HepG2 (cell line): ENCODE data around the gene TXNDC12. TPM values are rescaled to one million over a fixed set of nuclear protein-coding genes. Genes with fewer than 3 reads are reported as not detected.
A peak's percentile ranks its signal among the peaks of the same experiment; 100 is the strongest.

ENCODE experiments used
- ETS1 ChIP-seq: sonication (generic); formaldehyde crosslinking; IDR thresholded peaks from 2 replicates; pipeline ENCODE4 v1.4.0; 2020; ENCODE audit warnings: missing genetic modification reagents
- MLXIP ChIP-seq: sonication (generic); formaldehyde crosslinking; IDR thresholded peaks from 2 replicates; pipeline ENCODE4 v1.9.0; 2021; ENCODE audit warnings: missing genetic modification reagents, borderline replicate concordance
- REXO4 ChIP-seq: sonication (generic); formaldehyde crosslinking; IDR thresholded peaks from 2 replicates; pipeline ENCODE4 v1.8.0; 2022; ENCODE audit warnings: missing genetic modification reagents, mild to moderate bottlenecking, borderline replicate concordance
- SRSF9 ChIP-seq: fragments of 200-400 bp; formaldehyde crosslinking; IDR thresholded peaks from 2 replicates; pipeline ENCODE4 v1.6.1; 2018; ENCODE audit warnings: borderline replicate concordance, mild to moderate bottlenecking, low read depth, low read length; ENCODE audit not compliant: insufficient read depth, poor library complexity, severe bottlenecking
- STAT5B ChIP-seq: sonication (generic); formaldehyde crosslinking; IDR thresholded peaks from 2 replicates; pipeline ENCODE4 v1.4.0; 2020; ENCODE audit warnings: missing genetic modification reagents
- SUZ12 ChIP-seq: fragments of 150-350 bp; IDR thresholded peaks from 2 replicates; pipeline ENCODE4 v1.6.1; 2014; ENCODE audit warnings: low read depth, low read length
- TFDP2 ChIP-seq: sonication (generic); formaldehyde crosslinking; IDR thresholded peaks from 2 replicates; pipeline ENCODE4 v1.4.0; 2020; ENCODE audit warnings: missing genetic modification reagents
- THRA ChIP-seq: sonication (generic); formaldehyde crosslinking; IDR thresholded peaks from 2 replicates; pipeline ENCODE4 v1.4.0; 2020; ENCODE audit warnings: missing genetic modification reagents, borderline replicate concordance
- TP53 ChIP-seq: sonication (generic); formaldehyde crosslinking; conservative IDR thresholded peaks from 2 replicates; pipeline ENCODE4 v1.4.0; 2020; ENCODE audit warnings: missing genetic modification reagents
- UBTF ChIP-seq: sonication (generic); formaldehyde crosslinking; IDR thresholded peaks from 2 replicates; pipeline ENCODE4 v1.4.0; 2020; ENCODE audit warnings: mild to moderate bottlenecking, missing genetic modification reagents
- ZBTB10 ChIP-seq: sonication (generic); formaldehyde crosslinking; IDR thresholded peaks from 2 replicates; pipeline ENCODE4 v1.4.0; 2020; ENCODE audit warnings: missing genetic modification reagents, borderline replicate concordance
- ZMYM4 ChIP-seq: sonication (generic); formaldehyde crosslinking; IDR thresholded peaks from 2 replicates; pipeline ENCODE4 v1.8.1; 2023; ENCODE audit warnings: mild to moderate bottlenecking, missing genetic modification reagents
- ZNF749 ChIP-seq: sonication (generic); formaldehyde crosslinking; IDR thresholded peaks from 2 replicates; pipeline ENCODE4 v1.8.0; 2022; ENCODE audit warnings: mild to moderate bottlenecking, missing genetic modification reagents, moderate library complexity, borderline replicate concordance
- ZNF784 ChIP-seq: sonication (generic); formaldehyde crosslinking; IDR thresholded peaks from 2 replicates; pipeline ENCODE4 v1.5.1; 2020; ENCODE audit warnings: missing genetic modification reagents, mild to moderate bottlenecking, borderline replicate concordance
- polyA plus RNA-seq, 8 experiments: library from polyadenylated mRNA; depleted of rRNA in 3 of 8; stranded (reverse) in 7 of 8; unstranded in 1 of 8; fragments of >200 nt; fragmentation: Illumina TruSeq in 4 of 8; extraction: Trizol in 4 of 8; gene quantifications; 2 replicates each; pipeline versions ENCODE4 v1.2.1 to v1.2.3, GENCODE V29; 2011 to 2016; ENCODE audit warnings: low read depth in 4 of 8, missing spikeins in 1 of 8, mixed read lengths in 1 of 8; ENCODE audit not compliant: insufficient read depth in 1 of 8
- total RNA-seq, 5 experiments: library from RNA; depleted of rRNA; stranded (reverse); fragments of >200 nt; fragmentation: Illumina TruSeq; extraction: Trizol; gene quantifications; 2 replicates each; pipeline ENCODE4 v1.2.3, GENCODE V29; 2016; ENCODE audit warnings: low read depth in 1 of 5

Gene TXNDC12
- total and polyA plus RNA-seq, 2 of the 13 experiments (the other 11 are each of a cell fraction or from before 2014, with no cell fraction given) = 65.6 to 67.2 TPM

- TF ChIP-seq MLXIP (CRISPR knock-in tag) (no peak), SRSF9 (no peak), ETS1 (CRISPR knock-in tag) (no peak; the same call in 1 of the 2 replicates), ZNF784 (CRISPR knock-in tag) (peak; percentile 51; the same call in 1 of the 2 replicates), SUZ12 (no peak), ZMYM4 (CRISPR knock-in tag) (peak; percentile 58; the same call in 1 of the 2 replicates), ZNF749 (CRISPR knock-in tag) (peak; percentile 76; the same call in 1 of the 2 replicates), ZBTB10 (no peak), STAT5B (CRISPR knock-in tag) (no peak), REXO4 (CRISPR knock-in tag) (no peak), TFDP2 (CRISPR knock-in tag) (peak; percentile 79), THRA (CRISPR knock-in tag) (no peak), TP53 (CRISPR knock-in tag) (no peak), UBTF (peak; percentile 76)
Observed at GRCh38 chr1:52056163-52056936, 1.4 kb upstream of the TXNDC12 start, which contains the start of gene BTF3L4 (continued).
